Measurements from ENCODE around the gene MPPED1. TPM values are rescaled to one million over a fixed set of nuclear protein-coding genes. Genes with fewer than 3 reads are reported as not detected.

The MPPED1 gene
- polyA plus RNA-seq, 1 experiment, result not detected

- TF ChIP-seq CTCF (IDR thresholded peaks at IDR 0.05; ENCODE audit: low read depth, low read length), result no peak
- CTCF ChIA-PET, result interaction anchor here (1.1 kb wide), 1 partner anchor 10 kb away, joined by 3 read pairs; no protein-coding TSS in a partner anchor
- POLR2A ChIA-PET, result no interaction called here
- no peak overlapping the region for H3K4me3 ChIP-seq (ENCODE audit: low read depth, low read length)
- no peak overlapping the region for H3K27ac ChIP-seq (ENCODE audit: low read depth, low read length)
- no peak for DNase-seq (ENCODE audit: low read depth, low spot score)
- H3K9me3 ChIP-seq (ENCODE audit: control insufficient read depth, insufficient read depth, low read length), result peaks cover 5% of the 10 kb centered on the region; the same call in 1 of the 2 replicates
- no peaks in the 10 kb centered on the region for H3K27me3 ChIP-seq (ENCODE audit: control insufficient read depth, insufficient read depth, low read length)
These were observed 12.9 kb upstream of the MPPED1 start for GRCh38 chr22:43398910-43399309.

- POLR2A ChIA-PET, result no interaction called here
- CTCF ChIA-PET, result interaction anchor here (1.1 kb wide), 1 partner anchor 11 kb away, joined by 3 read pairs; no protein-coding TSS in a partner anchor
These were observed 12.4 kb upstream of the MPPED1 start for GRCh38 chr22:43399338-43399979.

GRCh38 chr22:43399980-43400358 is 11.8 kb upstream of the MPPED1 start:
- no peak for DNase-seq (ENCODE audit: low read depth, low spot score)
- ChIA-PET POLR2A (no interaction called here), CTCF (no interaction called here)
- Histone ChIP-seq H3K27ac (ENCODE audit: low read depth, low read length) (no peak overlapping the region), H3K9me3 (ENCODE audit: control insufficient read depth, insufficient read depth, low read length) (peaks cover 5% of the 10 kb centered on the region; the same call in 1 of the 2 replicates), H3K4me3 (ENCODE audit: low read depth, low read length) (no peak overlapping the region), H3K27me3 (ENCODE audit: control insufficient read depth, insufficient read depth, low read length) (no peaks in the 10 kb centered on the region)
- TF ChIP-seq CTCF (IDR thresholded peaks at IDR 0.05; ENCODE audit: low read depth, low read length), result no peak

More at GRCh38 chr22:43399338-43399979, 12.4 kb upstream of the MPPED1 start:
- no peak for DNase-seq (ENCODE audit: low read depth, low spot score)
- H3K4me3 ChIP-seq (ENCODE audit: low read depth, low read length), result no peak overlapping the region
- H3K9me3 ChIP-seq (ENCODE audit: control insufficient read depth, insufficient read depth, low read length), result peaks cover 5% of the 10 kb centered on the region; the same call in 1 of the 2 replicates
- TF ChIP-seq CTCF (IDR thresholded peaks at IDR 0.05; ENCODE audit: low read depth, low read length), result no peak
- no peaks in the 10 kb centered on the region for H3K27me3 ChIP-seq (ENCODE audit: control insufficient read depth, insufficient read depth, low read length)
- H3K27ac ChIP-seq (ENCODE audit: low read depth, low read length), result no peak overlapping the region

GRCh38 chr22:43400449-43400848 is 11.4 kb upstream of the MPPED1 start:
- no peak overlapping the region for H3K4me3 ChIP-seq (ENCODE audit: low read depth, low read length)
- H3K9me3 ChIP-seq (ENCODE audit: control insufficient read depth, insufficient read depth, low read length), result peaks cover 5% of the 10 kb centered on the region; the same call in 1 of the 2 replicates
- no peak for TF ChIP-seq CTCF (IDR thresholded peaks at IDR 0.05; ENCODE audit: low read depth, low read length)
- CTCF ChIA-PET, result no interaction called here
- no peak for DNase-seq (ENCODE audit: low read depth, low spot score)
- H3K27me3 ChIP-seq (ENCODE audit: control insufficient read depth, insufficient read depth, low read length), result no peaks in the 10 kb centered on the region
- POLR2A ChIA-PET, result no interaction called here
- no peak overlapping the region for H3K27ac ChIP-seq (ENCODE audit: low read depth, low read length)

GRCh38 chr22:43401233-43401632 is 10.6 kb upstream of the MPPED1 start:
- TF ChIP-seq CTCF (IDR thresholded peaks at IDR 0.05; ENCODE audit: low read depth, low read length), result no peak
- DNase-seq (ENCODE audit: low read depth, low spot score), result no peak
- Histone ChIP-seq H3K27ac (ENCODE audit: low read depth, low read length) (no peak overlapping the region), H3K4me3 (ENCODE audit: low read depth, low read length) (no peak overlapping the region), H3K27me3 (ENCODE audit: control insufficient read depth, insufficient read depth, low read length) (no peaks in the 10 kb centered on the region), H3K9me3 (ENCODE audit: control insufficient read depth, insufficient read depth, low read length) (peaks cover 5% of the 10 kb centered on the region; the same call in 1 of the 2 replicates)
- POLR2A ChIA-PET, result no interaction called here
- CTCF ChIA-PET, result no interaction called here

Measured in AG04450 (cell line).